ENCODE results near the gene CDK19.
"Not testable (repeated sequence)": the region's sequence is repeated elsewhere in the genome, so short reads cannot be mapped to it uniquely, and the experiment has no call there.

Gene CDK19

DNA sequence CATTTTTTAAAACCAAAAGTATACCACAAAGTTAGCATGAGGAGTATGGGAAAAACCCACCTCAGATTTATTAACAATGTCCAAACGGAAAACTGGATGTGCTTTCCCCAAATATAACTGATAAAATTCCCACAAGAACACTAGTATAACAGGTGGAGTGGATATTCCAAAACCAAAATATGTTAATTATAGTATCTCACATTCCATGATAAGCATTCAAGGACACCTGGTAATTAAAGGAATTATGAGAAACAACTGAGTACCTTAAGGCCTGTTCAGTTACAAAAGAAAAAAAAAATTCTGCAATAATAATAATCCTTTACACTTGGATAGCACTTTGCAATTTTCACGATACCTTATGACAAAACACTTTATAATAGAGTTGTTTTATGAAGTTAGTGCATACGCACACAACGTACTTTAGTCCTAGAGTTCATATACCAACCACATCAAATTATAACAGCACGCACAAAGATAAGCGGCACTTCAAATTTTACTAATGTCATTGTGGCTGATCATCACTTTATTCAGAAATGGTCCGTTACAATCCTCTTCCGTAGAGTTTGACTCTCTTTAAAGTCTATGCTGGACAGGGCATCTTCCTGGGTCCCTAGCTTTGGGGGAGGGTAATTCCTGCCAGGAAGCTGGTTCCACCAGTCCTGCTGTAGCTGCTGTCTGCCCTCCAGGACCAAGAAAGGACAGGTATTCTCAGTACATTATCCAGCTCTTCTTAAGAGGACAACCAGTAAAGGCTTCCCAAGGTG lies 1.7 kb downstream of the CDK19 start:
- peak; percentile 30 for DNase-seq

DNA sequence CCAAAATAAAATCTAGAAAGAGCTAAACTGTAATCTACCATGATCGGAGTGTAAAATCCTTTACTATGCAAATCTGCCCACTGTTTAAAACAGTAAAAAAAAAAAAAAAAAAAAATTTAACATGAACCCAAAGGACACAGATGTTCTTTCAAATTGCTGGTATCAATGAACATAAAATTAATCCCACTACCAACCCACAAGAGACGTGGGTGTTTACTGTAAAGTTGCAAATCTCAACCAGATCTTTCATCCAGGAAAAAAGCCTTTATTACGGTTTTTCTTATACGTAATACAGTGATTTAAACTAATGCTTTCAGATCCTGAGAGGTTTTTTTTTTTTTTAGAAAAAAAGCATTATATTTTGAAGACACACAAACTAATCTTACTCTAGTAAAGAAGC lies 2.5 kb downstream of the CDK19 start:
- no peak for DNase-seq

DNA sequence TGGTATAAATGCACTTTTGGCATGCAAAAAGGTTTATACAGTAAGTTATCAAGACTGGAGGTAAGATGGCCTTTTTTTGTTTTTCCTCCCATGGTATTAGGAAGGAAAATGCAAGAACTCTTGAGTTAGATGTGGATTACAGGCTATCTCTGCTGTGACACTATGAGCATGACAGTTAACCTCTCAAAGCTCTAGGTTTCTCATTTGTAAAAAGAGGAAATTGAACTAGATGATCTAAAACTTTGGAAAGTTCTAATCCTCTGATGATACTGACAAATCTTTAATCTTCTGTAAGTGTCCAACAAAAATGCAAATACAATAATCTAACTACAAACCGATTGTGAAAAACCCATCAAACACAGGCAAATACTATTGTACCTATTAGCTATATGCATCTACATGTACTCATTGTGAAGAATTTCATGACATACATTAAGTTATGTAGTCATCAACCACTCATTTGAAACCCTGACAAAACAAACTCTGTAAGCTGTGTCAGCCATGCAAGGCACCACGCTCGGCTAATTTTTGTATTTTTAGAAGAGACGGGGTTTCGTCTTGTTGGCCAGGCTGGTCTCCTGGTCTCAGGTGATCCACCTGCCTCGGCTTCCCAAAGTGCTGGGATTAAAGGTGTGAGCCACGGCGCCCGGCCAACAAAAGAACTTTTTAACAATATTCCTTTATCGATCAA lies 4.2 kb downstream of the CDK19 start:
- no peak for DNase-seq

DNA sequence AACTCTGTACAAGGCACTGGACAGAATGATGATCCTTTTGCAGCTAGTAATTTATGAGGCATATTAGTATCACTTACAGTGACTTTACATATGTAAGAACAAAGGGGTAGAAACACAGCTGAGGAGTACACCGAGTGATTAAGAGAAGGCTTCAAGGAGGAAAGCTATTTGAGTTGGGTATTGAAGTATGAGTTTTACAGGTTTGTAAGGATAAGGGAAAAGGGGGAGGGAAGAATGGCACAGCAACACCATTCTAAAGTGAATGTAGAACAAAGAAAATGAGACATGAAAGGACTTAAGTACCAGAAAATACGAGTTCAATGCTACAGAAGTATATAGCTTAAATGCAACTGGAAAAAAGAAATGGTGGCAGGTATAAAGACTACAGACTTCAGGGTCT lies 5.5 kb downstream of the CDK19 start:
- DNase-seq: no peak

DNA sequence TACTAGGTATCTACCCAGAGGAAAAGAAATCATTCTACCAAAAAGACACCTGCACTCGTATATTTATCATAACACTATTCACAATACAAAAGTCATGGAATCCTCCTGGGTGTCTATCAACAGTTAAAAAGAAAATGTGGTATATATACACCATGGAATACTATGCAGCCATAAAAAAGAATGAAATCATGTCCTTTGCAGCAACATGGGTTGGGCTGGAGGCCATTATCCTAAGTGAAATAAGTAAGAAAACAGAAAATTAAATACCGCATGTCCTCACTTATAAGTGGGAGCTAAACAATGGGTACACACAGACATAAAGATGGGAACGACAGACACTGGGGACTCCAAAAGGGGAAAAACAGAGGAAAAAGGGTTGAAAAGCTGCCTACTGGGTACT lies 13.1 kb downstream of the CDK19 start:
- not testable (repeated sequence) for DNase-seq

- no peak for DNase-seq
Observed at GRCh38 chr6:110800839-110801196, 14.5 kb downstream of the CDK19 start.

- DNase-seq: no peak
Observed at GRCh38 chr6:110800196-110800838, 15.0 kb downstream of the CDK19 start.

GRCh38 chr6:110799655-110800054 lies 15.6 kb downstream of the CDK19 start:
- no peak for DNase-seq

DNA sequence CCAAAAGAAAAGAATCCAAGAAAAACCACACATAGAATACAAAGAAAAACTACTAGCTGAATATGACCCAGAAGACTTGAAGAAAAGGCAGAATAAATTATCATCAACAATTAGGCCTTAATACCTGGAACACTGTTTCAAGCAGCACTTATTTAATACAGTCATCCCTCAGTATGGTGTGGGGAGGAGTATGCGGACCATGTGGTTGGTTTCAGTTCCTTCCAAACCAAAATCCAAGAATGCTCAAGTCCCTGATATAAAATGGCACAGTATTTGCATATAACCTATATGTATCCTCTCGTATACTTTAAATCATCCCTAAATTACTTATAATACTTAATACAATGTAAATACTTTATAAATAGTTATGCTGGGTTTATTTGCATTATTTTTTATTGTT lies 16.1 kb downstream of the CDK19 start:
- DNase-seq: no peak

- no peak for DNase-seq
Observed at GRCh38 chr6:110795271-110795670, 20.0 kb downstream of the CDK19 start.

DNA sequence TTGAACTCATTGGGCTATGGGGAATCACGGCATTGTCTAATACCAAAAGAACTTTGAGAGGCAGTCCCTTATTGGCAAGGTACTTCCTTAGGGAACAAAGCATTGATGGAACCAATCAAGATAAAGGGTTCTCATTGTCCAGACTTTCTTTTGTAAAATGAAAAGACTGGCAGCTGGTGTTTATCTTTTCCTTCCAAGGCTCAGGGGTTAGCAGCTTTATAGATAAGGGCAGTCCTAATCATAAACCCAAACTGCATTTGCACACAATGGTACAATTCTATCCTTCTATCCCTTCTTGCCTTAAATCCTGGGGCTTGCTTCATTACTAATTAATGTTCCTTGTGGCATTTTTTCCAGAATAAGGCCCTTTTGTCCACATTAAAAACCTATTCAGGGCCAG lies 28.6 kb downstream of the CDK19 start:
- no peak for DNase-seq

GRCh38 chr6:110786271-110786670 lies 29.0 kb downstream of the CDK19 start:
- DNase-seq: no peak

DNA sequence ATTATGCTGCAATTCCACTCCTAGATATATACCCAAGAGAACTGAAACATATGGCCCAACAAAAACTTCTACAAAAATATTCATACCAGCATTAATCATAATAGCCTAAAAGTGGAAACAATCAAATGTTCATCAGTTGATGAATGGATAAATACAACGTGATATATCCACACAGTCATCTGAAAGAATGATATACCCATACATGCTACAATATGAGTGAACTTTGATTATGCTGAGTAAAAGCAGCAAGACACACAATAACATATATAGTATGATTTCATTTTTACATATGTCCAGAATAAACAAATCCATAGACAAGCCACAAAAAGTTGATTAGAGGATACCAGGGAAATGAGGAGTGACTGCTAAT lies 30.7 kb downstream of the CDK19 start:
- no peak for DNase-seq

- DNase-seq: no peak
Observed at GRCh38 chr6:110781522-110782214, 33.6 kb downstream of the CDK19 start.

DNA sequence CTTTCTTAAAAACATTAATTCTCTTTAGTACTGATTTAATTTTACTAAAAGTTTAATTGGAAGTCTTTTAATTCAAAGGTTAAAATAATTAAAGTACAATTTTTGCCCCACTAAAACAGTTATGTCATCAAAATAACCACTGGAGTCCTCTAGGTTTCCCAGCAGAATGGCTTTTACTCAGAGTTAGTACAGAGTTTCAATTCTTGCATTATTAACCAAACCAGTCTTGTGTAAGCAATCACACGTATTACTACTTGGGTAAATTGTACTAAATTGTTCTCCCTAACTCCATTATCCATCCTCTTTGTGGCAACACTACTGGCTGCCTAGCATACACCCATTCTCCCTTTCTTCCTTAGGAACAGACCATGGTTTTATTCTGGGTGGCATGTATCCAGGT lies 36.9 kb downstream of the CDK19 start:
- DNase-seq: no peak

- DNase-seq: no peak
Observed at GRCh38 chr6:110777636-110778035, 37.6 kb downstream of the CDK19 start.

GRCh38 chr6:110776413-110776812 lies 38.9 kb downstream of the CDK19 start:
- no peak for DNase-seq

DNA sequence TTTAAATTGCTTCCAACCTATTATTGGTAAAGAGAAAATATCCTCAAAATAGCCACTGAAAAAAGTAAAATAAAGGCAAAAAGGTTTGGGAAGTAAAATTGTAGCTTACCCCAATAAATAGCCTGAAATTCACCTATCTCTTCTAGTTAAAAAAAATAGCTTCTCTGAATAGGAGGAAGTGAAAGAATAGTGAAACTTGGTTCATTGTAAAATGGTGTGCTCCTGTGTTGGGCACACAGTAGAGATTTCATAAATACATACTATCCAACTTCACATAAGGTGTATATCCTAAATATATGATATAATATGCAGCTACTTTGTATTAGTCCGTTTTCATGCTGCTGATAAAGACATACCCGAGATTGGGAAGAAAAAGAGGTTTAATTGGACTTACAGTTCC lies 45.3 kb downstream of the CDK19 start:
- DNase-seq: no peak

- DNase-seq: no peak
Observed at GRCh38 chr6:110768057-110768456, 47.2 kb downstream of the CDK19 start.

DNA sequence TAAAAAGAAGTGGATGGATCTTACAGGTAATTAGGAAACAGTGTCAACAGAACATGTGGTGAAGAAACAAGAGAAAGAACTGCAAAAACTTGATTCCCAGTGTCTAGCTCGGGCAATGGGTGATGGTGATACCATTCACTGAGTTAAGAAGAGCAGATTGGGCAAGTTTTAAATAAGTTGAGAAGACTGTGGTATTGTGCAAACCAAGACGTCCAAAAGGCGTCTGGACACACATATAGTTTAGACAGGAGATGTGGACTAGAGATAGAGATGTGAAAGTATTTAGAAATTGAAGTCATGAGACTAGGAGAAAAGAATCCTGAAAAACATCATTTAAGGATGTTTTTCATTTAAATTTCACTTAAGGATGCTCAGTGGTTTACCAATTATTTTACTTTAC lies 53.9 kb downstream of the CDK19 start:
- no peak for DNase-seq

- DNase-seq: no peak
Observed at GRCh38 chr6:110760589-110760988, 54.7 kb downstream of the CDK19 start.

DNA sequence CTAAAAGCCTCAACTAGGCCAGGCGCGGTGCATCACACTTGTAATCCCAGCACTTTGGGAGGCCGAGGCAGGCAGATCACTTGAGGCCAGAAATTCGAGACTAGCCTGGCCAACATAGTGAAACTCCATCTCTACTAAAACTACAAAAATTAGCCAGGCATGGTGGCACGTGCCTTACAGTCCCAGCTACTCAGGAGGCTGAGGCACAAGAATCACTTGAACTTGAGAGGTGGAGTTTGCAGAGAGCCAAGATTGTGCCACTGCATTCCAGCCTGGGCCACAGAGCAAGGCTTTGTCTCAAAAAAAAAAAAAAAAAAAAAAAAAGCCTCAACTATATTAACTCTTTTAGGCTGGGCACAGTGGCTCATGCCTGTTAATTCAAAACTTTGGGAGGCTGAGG lies 55.2 kb downstream of the CDK19 start:
- not testable (repeated sequence) for DNase-seq

- DNase-seq: no peak
Observed at GRCh38 chr6:110757926-110758325, 57.3 kb downstream of the CDK19 start.

DNA sequence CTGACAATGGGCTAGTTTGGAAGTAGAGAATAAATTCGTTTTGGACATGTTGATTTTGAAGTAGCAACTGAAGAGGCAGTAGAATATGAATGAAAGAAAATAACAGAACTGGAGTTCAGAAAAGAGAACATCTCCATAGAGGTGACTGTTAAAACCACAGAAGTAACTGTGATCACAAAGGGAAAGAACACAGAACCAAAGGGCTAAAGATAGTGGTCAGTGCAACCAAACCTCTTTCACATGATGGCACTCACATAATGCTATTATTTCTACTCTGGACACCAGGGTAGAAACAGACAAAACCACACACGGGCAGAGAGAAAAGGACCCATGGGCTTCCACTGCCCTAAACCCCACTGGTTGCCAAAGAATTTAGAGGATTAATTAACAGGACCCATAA lies 58.5 kb downstream of the CDK19 start:
- DNase-seq: no peak
